CD4-positive, alpha-beta T cell (primary cell): ENCODE data around the gene ATP6V1G3. TPM values are rescaled to one million over a fixed set of nuclear protein-coding genes. Genes with fewer than 3 reads are reported as not detected.

Source experiments
- ATAC-seq: fragments of 200-7000 bp; cut with Tn5 transposase; one replicate; pipeline ENCODE4 v1.10.0; 2022; ENCODE audit warnings: mild to moderate bottlenecking; ENCODE audit not compliant: poor library complexity
- CTCF ChIA-PET: fragments of 350-600 bp; sonication (Branson Sonifier 250); formaldehyde crosslinking; loops from one replicate; lab custom pipeline; 2021; ENCODE audit warnings: antibody characterized with exemption, inconsistent platforms; lab: Charles Lee
- POLR2A ChIA-PET: fragments of 350-600 bp; sonication (Branson Sonifier 250); formaldehyde crosslinking; loops from one replicate; lab custom pipeline; 2021; ENCODE audit warnings: antibody characterized with exemption, inconsistent platforms; lab: Charles Lee
- DNase-seq, 14 experiments: peaks; one replicate each; pipeline ENCODE4 v3.0.0-alpha.2; 2013 to 2020; ENCODE audit warnings: mixed read lengths in 2 of 14
- H3K27ac ChIP-seq, 2 donors: one replicate each; pipeline versions ENCODE4 v1.5.1 to v1.7.0; 2013; ENCODE audit warnings: low read length in 2 of 2, low read depth in 1 of 2, mild to moderate bottlenecking in 1 of 2
- H3K27me3 ChIP-seq, 2 experiments: 1 replicate in 1 of 2; 2 replicates in 1 of 2; pipeline versions ENCODE4 v1.6.1 to v1.7.0; 2013; ENCODE audit warnings: low read length in 2 of 2, control low read depth in 1 of 2, mild to moderate bottlenecking in 1 of 2, moderate library complexity in 1 of 2; ENCODE audit not compliant: insufficient read depth in 2 of 2, control insufficient read depth in 1 of 2
- H3K36me3 ChIP-seq: one replicate; pipeline ENCODE4 v1.6.1; 2013; ENCODE audit warnings: low read length, control low read depth; ENCODE audit not compliant: insufficient read depth
- H3K4me1 ChIP-seq: one replicate; pipeline ENCODE4 v1.6.1; 2013; ENCODE audit warnings: low read length, control low read depth; ENCODE audit not compliant: insufficient read depth
- H3K4me3 ChIP-seq: one replicate; pipeline ENCODE4 v1.5.1; 2013; ENCODE audit warnings: mild to moderate bottlenecking, low read length, moderate library complexity
- H3K9me3 ChIP-seq, 2 experiments: 1 replicate in 1 of 2; 2 replicates in 1 of 2; pipeline versions ENCODE4 v1.6.1 to v1.7.0; 2013; ENCODE audit warnings: low read length in 2 of 2, mild to moderate bottlenecking in 2 of 2, control low read depth in 1 of 2, moderate library complexity in 1 of 2; ENCODE audit not compliant: control insufficient read depth in 1 of 2, insufficient read depth in 1 of 2
- H3K27ac Mint-ChIP-seq: one replicate; pipeline ENCODE4 v1.8.0; 2020; ENCODE audit warnings: mixed read lengths
- H3K27me3 Mint-ChIP-seq: one replicate; pipeline ENCODE4 v1.8.0; 2021; ENCODE audit warnings: mixed read lengths
- H3K36me3 Mint-ChIP-seq: one replicate; pipeline ENCODE4 v1.8.0; 2021; ENCODE audit warnings: low read depth, mixed read lengths
- H3K4me1 Mint-ChIP-seq: one replicate; pipeline ENCODE4 v1.8.0; 2021; ENCODE audit warnings: low read depth, mixed read lengths
- H3K4me3 Mint-ChIP-seq: one replicate; pipeline ENCODE4 v1.8.0; 2020; ENCODE audit warnings: mild to moderate bottlenecking, mixed read lengths
- H3K9me3 Mint-ChIP-seq: one replicate; pipeline ENCODE4 v1.8.0; 2020; ENCODE audit warnings: mixed read lengths
- CTCF ChIP-seq: fragments of 200-600 bp; IDR thresholded peaks from one replicate; pipeline ENCODE4 v1.8.0; 2022; ENCODE audit warnings: antibody characterized with exemption, mild to moderate bottlenecking
- intact Hi-C, 2 experiments: fragments of 100-400 bp; cut with DNase I in 1 of 2; cut with micrococcal nuclease in 1 of 2; formaldehyde crosslinking; loops; one replicate each; pipeline versions ENCODE4 v1.15.1 to v1.9.0; 2023 to 2025; cut with DNase I, micrococcal nuclease
- total RNA-seq, 174 experiments: library from RNA in 2 of 174; stranded (reverse) in 2 of 174; gene quantifications; one replicate each; pipeline ENCODE4 v1.2.3 and lab custom pipeline; 2021 to 2026

Gene ATP6V1G3
- total RNA-seq, 2 experiments from 2014 or later = not detected

- Mint-ChIP-seq H3K4me3 (no peak overlapping the region), H3K36me3 (no peaks in the 10 kb centered on the region), H3K9me3 (no peaks in the 10 kb centered on the region), H3K4me1 (peaks cover 10% of the 10 kb centered on the region), H3K27me3 (no peaks in the 10 kb centered on the region), H3K27ac (no peak overlapping the region)
- Histone ChIP-seq H3K4me1 (no peaks in the 10 kb centered on the region), H3K27me3 (no peaks in the 10 kb centered on the region), H3K9me3 (peaks cover 0 to 14% of the 10 kb centered on the region in 2 experiments), H3K4me3 (no peak overlapping the region), H3K36me3 (no peaks in the 10 kb centered on the region), H3K27ac (no peak overlapping the region)
- no peak for DNase-seq
- no peak for ATAC-seq
- POLR2A ChIA-PET = no interaction called here
- CTCF ChIA-PET = no interaction called here
- intact Hi-C loops = no loop called here
- no peak for TF ChIP-seq CTCF
Observed at GRCh38 chr1:198491596-198491995, 48.9 kb downstream of the ATP6V1G3 start.

GRCh38 chr1:198491028-198491427 is 49.5 kb downstream of the ATP6V1G3 start:
- no peak overlapping the region for H3K27ac ChIP-seq
- no peaks in the 10 kb centered on the region for H3K36me3 ChIP-seq
- Mint-ChIP-seq H3K4me3 (no peak overlapping the region), H3K36me3 (no peaks in the 10 kb centered on the region), H3K27ac (no peak overlapping the region), H3K27me3 (no peaks in the 10 kb centered on the region), H3K9me3 (no peaks in the 10 kb centered on the region), H3K4me1 (peaks cover 10% of the 10 kb centered on the region)
- H3K27me3 ChIP-seq = no peaks in the 10 kb centered on the region
- peaks cover 0 to 14% of the 10 kb centered on the region in 2 experiments for H3K9me3 ChIP-seq
- ChIA-PET POLR2A (no interaction called here), CTCF (no interaction called here)
- intact Hi-C loops = no loop called here
- no peak for TF ChIP-seq CTCF
- H3K4me3 ChIP-seq = no peak overlapping the region
- ATAC-seq (no peak), DNase-seq (no peak)
- no peaks in the 10 kb centered on the region for H3K4me1 ChIP-seq

DNA sequence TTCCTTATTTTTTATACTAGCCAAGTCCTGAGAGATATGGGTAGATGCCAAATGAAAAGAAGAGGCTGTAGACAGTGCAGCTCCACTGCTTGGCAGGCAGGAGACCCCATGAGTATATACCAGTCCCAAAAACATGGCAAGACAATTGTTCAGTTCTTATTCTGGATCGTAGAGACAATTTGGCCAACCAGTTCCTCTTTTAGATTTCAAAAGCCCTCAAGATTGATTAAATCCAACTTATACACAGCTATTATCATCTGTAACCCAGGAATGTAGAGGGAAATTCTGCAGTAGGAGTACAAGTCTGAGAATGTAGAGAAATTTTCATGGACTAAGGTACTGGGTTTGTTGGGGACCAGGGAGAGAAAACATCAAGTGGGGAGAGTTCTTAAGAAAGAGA is 50.3 kb downstream of the ATP6V1G3 start:
- Mint-ChIP-seq H3K4me1 (peaks cover 10% of the 10 kb centered on the region), H3K27ac (no peak overlapping the region), H3K36me3 (no peaks in the 10 kb centered on the region), H3K9me3 (no peaks in the 10 kb centered on the region), H3K27me3 (no peaks in the 10 kb centered on the region), H3K4me3 (no peak overlapping the region)
- no peaks in the 10 kb centered on the region for H3K36me3 ChIP-seq
- ChIA-PET CTCF (no interaction called here), POLR2A (no interaction called here)
- H3K9me3 ChIP-seq = peaks cover 0 to 14% of the 10 kb centered on the region in 2 experiments
- no peak for ATAC-seq
- intact Hi-C loops = no loop called here
- H3K27ac ChIP-seq = no peak overlapping the region
- TF ChIP-seq CTCF = no peak
- no peaks in the 10 kb centered on the region for H3K4me1 ChIP-seq
- H3K27me3 ChIP-seq = no peaks in the 10 kb centered on the region
- no peak overlapping the region for H3K4me3 ChIP-seq
- no peak for DNase-seq
